K562 (cell line): ENCODE data around the gene SLC12A9. TPM values are rescaled to one million over a fixed set of nuclear protein-coding genes. Genes with fewer than 3 reads are reported as not detected.

Experiments used
- ATAC-seq: fragments of 200-7000 bp; cut with Tn5 transposase; 3 replicates; pipeline ENCODE4 v1.9.1; 2020; ENCODE audit warnings: moderate library complexity
- BruUV-seq: library from RNA; stranded (reverse); fragments of 400-500 nt; replicated peaks from 2 replicates; lab custom pipeline; 2021; lab: Mats Ljungman, UMichigan
- CTCF ChIA-PET: fragments of 300-600 bp; formaldehyde crosslinking; extraction: SDS; loops from one replicate; lab custom pipeline; 2021; ENCODE audit warnings: low intra/inter-chr PET ratio; lab: Yijun Ruan, JAX
- POLR2A ChIA-PET: fragments of 300-600, 350-650 bp; sonication (Branson Sonifier 250); formaldehyde crosslinking; extraction: SDS; loops from one replicate; lab custom pipeline; 2021; ENCODE audit warnings: antibody characterized with exemption, inconsistent platforms; lab: Yijun Ruan, JAX
- DNase-seq, 4 experiments: peaks; one replicate each; pipeline versions ENCODE4 v3.0.0 to v3.0.0-alpha.2; 2011 to 2018; ENCODE audit warnings: low spot score in 3 of 4, mixed read lengths in 3 of 4; ENCODE audit errors: extremely low read depth in 1 of 4
- FAIRE-seq: peaks from 2 replicates; lab custom pipeline; 2011; peaks lifted over from hg19 to GRCh38; lab: Jason Lieb, UNC
- H2AFZ ChIP-seq: 2 replicates; pipeline ENCODE4 v1.6.0; 2011; ENCODE audit warnings: low read depth, low read length, control low read depth, inconsistent platforms
- H3K27ac ChIP-seq: fragments of 200-600 bp; 3 replicates; pipeline ENCODE4 v1.8.0; 2011; ENCODE audit warnings: low read depth, mild to moderate bottlenecking, control low read depth, inconsistent platforms, low read length, moderate library complexity, mixed read lengths; ENCODE audit errors: extremely low read depth
- H3K27me3 ChIP-seq, 2 experiments: fragments of 300-600 bp in 1 of 2; 2 replicates in 1 of 2; 3 replicates in 1 of 2; pipeline versions ENCODE4 v1.6.0 to v1.8.0; 2011; ENCODE audit warnings: inconsistent platforms in 2 of 2, low read length in 2 of 2, mild to moderate bottlenecking in 1 of 2, mixed read lengths in 1 of 2, moderate library complexity in 1 of 2; ENCODE audit not compliant: control insufficient read depth in 2 of 2, insufficient read depth in 2 of 2
- H3K36me3 ChIP-seq: fragments of 300-600 bp; 3 replicates; pipeline ENCODE4 v1.8.0; 2011; ENCODE audit warnings: mild to moderate bottlenecking, low read length, inconsistent platforms; ENCODE audit not compliant: control insufficient read depth, insufficient read depth
- H3K4me1 ChIP-seq, 2 experiments: fragments of 200-600 bp in 1 of 2; replicated peaks in 1 of 2; 2 replicates in 1 of 2; 3 replicates in 1 of 2; pipeline versions ENCODE4 v1.5.1 to v1.8.0; 2011; ENCODE audit warnings: inconsistent platforms in 2 of 2, low read length in 2 of 2, mild to moderate bottlenecking in 1 of 2, mixed read lengths in 1 of 2, moderate library complexity in 1 of 2; ENCODE audit not compliant: control insufficient read depth in 2 of 2, insufficient read depth in 2 of 2
- H3K4me2 ChIP-seq: 2 replicates; pipeline ENCODE4 v1.6.1; 2011; ENCODE audit warnings: low read length, control low read depth, inconsistent platforms, mixed read lengths; ENCODE audit not compliant: insufficient read depth
- H3K4me3 ChIP-seq: fragments of 200-600 bp; sonication (generic), shearing (Covaris generic); 2 replicates; pipeline ENCODE4 v1.5.1; 2016; ENCODE audit warnings: control low read depth, inconsistent platforms
- H3K79me2 ChIP-seq: fragments of 200-600 bp; 3 replicates; pipeline ENCODE4 v1.8.0; 2011; ENCODE audit warnings: low read length, inconsistent platforms; ENCODE audit not compliant: control insufficient read depth, insufficient read depth
- H3K9ac ChIP-seq, 2 experiments: 2 replicates each; pipeline versions ENCODE4 v1.6.0 to v1.6.1; 2011; ENCODE audit warnings: low read depth in 2 of 2, low read length in 2 of 2, control low read depth in 1 of 2, inconsistent platforms in 1 of 2, mild to moderate bottlenecking in 1 of 2, mixed read lengths in 1 of 2; ENCODE audit not compliant: insufficient read depth in 1 of 2
- H3K9me1 ChIP-seq: one replicate; pipeline ENCODE4 v1.6.0; 2011; ENCODE audit warnings: inconsistent platforms, mild to moderate bottlenecking, low read length, moderate library complexity; ENCODE audit not compliant: control insufficient read depth, insufficient read depth
- H3K9me3 ChIP-seq: replicated peaks from 2 replicates; pipeline ENCODE4 v1.5.1; 2011; ENCODE audit warnings: low read depth, low read length, inconsistent platforms; ENCODE audit not compliant: control insufficient read depth, insufficient read depth
- H4K20me1 ChIP-seq: replicated peaks from 2 replicates; pipeline ENCODE4 v1.6.1; 2011; ENCODE audit warnings: low read length, inconsistent platforms, mixed read lengths; ENCODE audit not compliant: control insufficient read depth, insufficient read depth
- JUND ChIP-seq, 2 experiments: IDR thresholded peaks; 2 replicates in 1 of 2; 3 replicates in 1 of 2; pipeline ENCODE4 v1.6.1; 2011; ENCODE audit warnings: borderline replicate concordance in 2 of 2, low read depth in 2 of 2, low read length in 2 of 2, improper control_type of control experiment in 1 of 2, missing biosample characterization in 1 of 2, missing genetic modification characterization in 1 of 2, missing genetic modification reagents in 1 of 2
- KLF6 ChIP-seq: fragments of 250-450 bp; sonication (Bioruptor Pico); IDR thresholded peaks from 2 replicates; pipeline ENCODE4 v1.4.0; 2020; ENCODE audit warnings: mild to moderate bottlenecking, moderate library complexity, borderline replicate concordance
- POLR2AphosphoS2 ChIP-seq: IDR thresholded peaks from 2 replicates; pipeline ENCODE4 v1.6.1; 2012; ENCODE audit warnings: low read length, improper control_type of control experiment
- RBFOX2 ChIP-seq: fragments of 200-400 bp; formaldehyde crosslinking; IDR thresholded peaks from 2 replicates; pipeline ENCODE4 v1.6.1; 2017; ENCODE audit warnings: low read depth, mild to moderate bottlenecking, low read length, moderate library complexity
- SIX5 ChIP-seq, 2 experiments: IDR thresholded peaks; 2 replicates each; pipeline ENCODE4 v1.6.1; 2011; ENCODE audit warnings: low read length in 2 of 2, borderline replicate concordance in 1 of 2, low read depth in 1 of 2, mild to moderate bottlenecking in 1 of 2, moderate library complexity in 1 of 2; ENCODE audit not compliant: insufficient read depth in 1 of 2
- ZBTB33 ChIP-seq: sonication (generic); formaldehyde crosslinking; IDR thresholded peaks from 2 replicates; pipeline ENCODE4 v1.8.1; 2023; ENCODE audit warnings: mild to moderate bottlenecking, missing genetic modification reagents
- WGBS: fragments of 100-300 bp; shearing (Covaris generic); methylation state at CpG from one replicate; pipeline ENCODE4 v1.1.6; 2016; ENCODE audit warnings: low coverage, mixed read lengths; ENCODE audit not compliant: insufficient coverage; ENCODE audit errors: missing lambda C conversion rate; 5-methylcytosine and 5-hydroxymethylcytosine counted together
- in situ Hi-C: fragments of 300-500 bp; cut with MboI; formaldehyde crosslinking; loops from 4 replicates; pipeline ENCODE4 v1.15.0; 2018; ENCODE audit warnings: inconsistent platforms, mixed read lengths
- intact Hi-C: fragments of 100-400 bp; cut with micrococcal nuclease; formaldehyde crosslinking; loops from 2 replicates; pipeline ENCODE4 v1.14.2; 2022
- polyA plus RNA-seq, 8 experiments: library from polyadenylated mRNA; depleted of rRNA in 4 of 8; stranded (reverse) in 5 of 8; unstranded in 3 of 8; fragments of >200 nt; fragmentation: Nextera tagmentation in 2 of 8; fragmentation: Illumina TruSeq in 1 of 8; extraction: Ambion mirVana in 2 of 8; extraction: Trizol in 1 of 8; gene quantifications; 2 replicates each; pipeline versions ENCODE4 v1.2.1 to v1.2.3, GENCODE V29; 2011 to 2014; ENCODE audit warnings: inconsistent platforms in 1 of 8, missing spikeins in 1 of 8
- total RNA-seq, 7 experiments: library from RNA; depleted of rRNA in 6 of 7; stranded (reverse); fragments of >200 nt in 6 of 7; fragmentation: Illumina TruSeq in 2 of 7; extraction: Trizol in 2 of 7; gene quantifications; 2 replicates each; pipeline versions ENCODE4 v1.2.1 to v1.2.3, GENCODE V29; 2011 to 2021; ENCODE audit warnings: low replicate concordance in 1 of 7

Gene SLC12A9
- total and polyA plus RNA-seq, 9 of the 15 experiments (the other 6 are each of a cell fraction or from before 2014, with no cell fraction given), result 0.06 to 20.2 (median 10.7) TPM

- Histone ChIP-seq H3K9me3 (no peaks in the 10 kb centered on the region), H3K36me3 (peaks cover 84% of the 10 kb centered on the region), H3K79me2 (peaks cover 60% of the 10 kb centered on the region), H3K27me3 (no peaks in the 10 kb centered on the region), H2AFZ (no peak overlapping the region), H3K4me3 (no peak overlapping the region), H3K9ac (peak overlapping the region in 1 of 2 experiments; percentile 41; a peak in 2 of 4 replicates), H3K4me1 (peaks cover 22 to 53% of the 10 kb centered on the region in 2 experiments), H3K27ac (no peak overlapping the region), H3K9me1 (peaks cover 9% of the 10 kb centered on the region), H4K20me1 (peaks cover 34% of the 10 kb centered on the region), H3K4me2 (no peak overlapping the region)
- intact Hi-C loops (no loop called here), in situ Hi-C loops (no loop called here)
- TF ChIP-seq ZBTB33, result peak; percentile 62
- TF ChIP-seq POLR2AphosphoS2, result peak; percentile 46; the same call in 1 of the 2 replicates
- no peak for TF ChIP-seq SIX5 (IDR thresholded peaks at IDR 0.05; ENCODE audit: borderline replicate concordance in 1 of 2, insufficient read depth in 1 of 2, low read depth in 1 of 2, low read length in 2 of 2)
- TF ChIP-seq KLF6 (CRISPR knock-in tag), result no peak
- no peak for TF ChIP-seq JUND (IDR thresholded peaks at IDR 0.05; ENCODE audit: borderline replicate concordance, low read depth, low read length)
- TF ChIP-seq JUND (tag; IDR thresholded peaks at IDR 0.05; ENCODE audit: borderline replicate concordance, low read depth, low read length), result no peak
- TF ChIP-seq RBFOX2, result peak; percentile 32; the same call in 1 of the 2 replicates
- POLR2A ChIA-PET, result interaction anchor here (0.7 to 6.3 kb wide), 2 partner anchors 10 to 33 kb away, joined by 4 to 144 read pairs; partner anchors contain the start of genes SLC12A9 and SRRT
- FAIRE-seq (no peak), ATAC-seq (no peak), DNase-seq (peak in 1 of 4 experiments; percentile 6)
- WGBS, result 79% methylated on average over 20 of the region's 22 CpGs
- CTCF ChIA-PET, result no interaction called here
- BruUV-seq, result no TSS peak
Observed at GRCh38 chr7:100885440-100886141, 33.1 kb downstream of the SLC12A9 start.
